A549 (cell line): Measurements from ENCODE around the gene NMNAT2.

ENCODE experiments used
- CEBPB ChIP-seq, 2 experiments: fragments of >200 bp in 1 of 2; sonication (Bioruptor Twin) in 1 of 2; formaldehyde crosslinking in 1 of 2; IDR thresholded peaks; 2 replicates each; pipeline ENCODE4 v1.6.1; 2012 to 2016
- EP300 ChIP-seq, 2 experiments: fragments of >200 bp; sonication (Bioruptor Twin); formaldehyde crosslinking; IDR thresholded peaks; 2 replicates in 1 of 2; 3 replicates in 1 of 2; pipeline ENCODE4 v1.6.1; 2016 to 2017
- MAFK ChIP-seq: fragments of 450-650 bp; IDR thresholded peaks from 2 replicates; pipeline ENCODE4 v1.6.1; 2014; ENCODE audit not compliant: partially characterized antibody
- TF ChIP-seq, protein P1 (sequence below): fragments of 450-650 bp; IDR thresholded peaks from 2 replicates; pipeline ENCODE4 v1.6.1; 2014; ENCODE audit warnings: antibody characterized with exemption
- TF ChIP-seq, protein P2 (sequence below): fragments of >200 bp; sonication (Bioruptor Twin); formaldehyde crosslinking; IDR thresholded peaks from 3 replicates; pipeline ENCODE4 v1.5.1; 2016

DNA sequence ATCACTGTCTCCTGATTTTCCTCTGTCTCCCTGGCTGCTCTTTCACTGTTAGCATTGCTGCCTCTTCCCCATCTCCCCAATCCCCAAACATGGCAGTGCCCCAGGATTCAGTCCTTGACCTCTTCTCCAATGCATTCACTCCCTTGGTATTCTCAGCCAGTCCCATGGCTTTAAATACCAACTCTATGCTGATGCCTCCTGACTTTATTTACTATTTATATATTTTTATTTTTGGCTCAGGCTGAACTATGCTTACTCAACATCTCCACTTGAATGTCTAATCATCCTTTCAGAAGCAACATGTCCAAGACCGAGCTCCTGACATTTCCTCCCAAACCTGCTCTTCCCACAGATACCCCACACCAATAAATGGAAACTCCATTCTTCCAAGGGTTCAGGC, 26.3 kb downstream of the NMNAT2 start:
- TF ChIP-seq, protein P1, sequence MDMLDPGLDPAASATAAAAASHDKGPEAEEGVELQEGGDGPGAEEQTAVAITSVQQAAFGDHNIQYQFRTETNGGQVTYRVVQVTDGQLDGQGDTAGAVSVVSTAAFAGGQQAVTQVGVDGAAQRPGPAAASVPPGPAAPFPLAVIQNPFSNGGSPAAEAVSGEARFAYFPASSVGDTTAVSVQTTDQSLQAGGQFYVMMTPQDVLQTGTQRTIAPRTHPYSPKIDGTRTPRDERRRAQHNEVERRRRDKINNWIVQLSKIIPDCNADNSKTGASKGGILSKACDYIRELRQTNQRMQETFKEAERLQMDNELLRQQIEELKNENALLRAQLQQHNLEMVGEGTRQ: no peak
- TF ChIP-seq CEBPB (IDR thresholded peaks at IDR 0.05) (no peak), MAFK (no peak), EP300 (IDR thresholded peaks at IDR 0.05) (no peak)
- TF ChIP-seq, protein P2, sequence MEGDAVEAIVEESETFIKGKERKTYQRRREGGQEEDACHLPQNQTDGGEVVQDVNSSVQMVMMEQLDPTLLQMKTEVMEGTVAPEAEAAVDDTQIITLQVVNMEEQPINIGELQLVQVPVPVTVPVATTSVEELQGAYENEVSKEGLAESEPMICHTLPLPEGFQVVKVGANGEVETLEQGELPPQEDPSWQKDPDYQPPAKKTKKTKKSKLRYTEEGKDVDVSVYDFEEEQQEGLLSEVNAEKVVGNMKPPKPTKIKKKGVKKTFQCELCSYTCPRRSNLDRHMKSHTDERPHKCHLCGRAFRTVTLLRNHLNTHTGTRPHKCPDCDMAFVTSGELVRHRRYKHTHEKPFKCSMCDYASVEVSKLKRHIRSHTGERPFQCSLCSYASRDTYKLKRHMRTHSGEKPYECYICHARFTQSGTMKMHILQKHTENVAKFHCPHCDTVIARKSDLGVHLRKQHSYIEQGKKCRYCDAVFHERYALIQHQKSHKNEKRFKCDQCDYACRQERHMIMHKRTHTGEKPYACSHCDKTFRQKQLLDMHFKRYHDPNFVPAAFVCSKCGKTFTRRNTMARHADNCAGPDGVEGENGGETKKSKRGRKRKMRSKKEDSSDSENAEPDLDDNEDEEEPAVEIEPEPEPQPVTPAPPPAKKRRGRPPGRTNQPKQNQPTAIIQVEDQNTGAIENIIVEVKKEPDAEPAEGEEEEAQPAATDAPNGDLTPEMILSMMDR: no peak
